Uterus (tissue), 4 donors: ENCODE measurements around the gene DUSP22. TPM values are rescaled to one million over a fixed set of nuclear protein-coding genes. Genes with fewer than 3 reads are reported as not detected.

Experiments used
- DNase-seq, 2 donors: peaks; one replicate each; pipeline ENCODE4 v3.0.0-alpha.2; 2019 to 2020
- H3K27ac ChIP-seq, 2 donors: fragments of 200-600 bp; sonication (generic); 1 replicate in 1 of 2; 2 replicates in 1 of 2; pipeline ENCODE4 v1.5.1; 2016 to 2018
- H3K27me3 ChIP-seq, 2 donors: fragments of 200-600 bp; sonication (generic); one replicate each; pipeline ENCODE4 v1.5.1; 2018 to 2019; ENCODE audit warnings: control low read depth in 1 of 2
- H3K36me3 ChIP-seq, 2 donors: fragments of 200-600 bp; sonication (generic); one replicate each; pipeline ENCODE4 v1.5.1; 2019; ENCODE audit warnings: control low read depth in 1 of 2
- H3K4me1 ChIP-seq, 2 donors: fragments of 200-600 bp; sonication (generic); one replicate each; pipeline ENCODE4 v1.5.1; 2018 to 2019; ENCODE audit warnings: control low read depth in 1 of 2
- H3K4me3 ChIP-seq, 2 donors: fragments of 200-600 bp; sonication (generic); 1 replicate in 1 of 2; 2 replicates in 1 of 2; pipeline ENCODE4 v1.5.1; 2018 to 2019; ENCODE audit warnings: mild to moderate bottlenecking in 1 of 2
- H3K9me3 ChIP-seq, 2 donors: fragments of 200-600 bp; sonication (generic); one replicate each; pipeline ENCODE4 v1.5.1; 2019; ENCODE audit warnings: control low read depth in 1 of 2
- POLR2A ChIP-seq, 2 donors: fragments of 450-650 bp; IDR thresholded peaks; one replicate each; pipeline ENCODE4 v1.6.1; 2016; ENCODE audit warnings: antibody characterized with exemption in 2 of 2, mild to moderate bottlenecking in 1 of 2, moderate library complexity in 1 of 2
- intact Hi-C: fragments of 100-400 bp; cut with DNase I; formaldehyde crosslinking; loops from one replicate; pipeline ENCODE4 v1.15.1; 2023; ENCODE audit warnings: low total_unique reads
- total RNA-seq, 4 donors: library from RNA; depleted of rRNA in 3 of 4; stranded (reverse); fragments of >200 nt in 3 of 4; gene quantifications; one replicate each; pipeline versions ENCODE4 v1.1.0 to v1.2.4, GENCODE V29; 2014 to 2023
- TF ChIP-seq, protein P1 (sequence below), 4 experiments: fragments of 200-600 bp in 2 of 4; fragments of 450-650 bp in 2 of 4; sonication (generic) in 2 of 4; IDR thresholded peaks; one replicate each; pipeline ENCODE4 v1.5.1; 2016 to 2019; ENCODE audit warnings: antibody characterized with exemption in 4 of 4, mild to moderate bottlenecking in 2 of 4, moderate library complexity in 1 of 4
- donor health status: DM: yes; HTN: yes; CAD: no.

The DUSP22 gene
- total RNA-seq, 4 donors from 2014 or later = 22.8 to 78.5 (median 46.0) TPM

DNA sequence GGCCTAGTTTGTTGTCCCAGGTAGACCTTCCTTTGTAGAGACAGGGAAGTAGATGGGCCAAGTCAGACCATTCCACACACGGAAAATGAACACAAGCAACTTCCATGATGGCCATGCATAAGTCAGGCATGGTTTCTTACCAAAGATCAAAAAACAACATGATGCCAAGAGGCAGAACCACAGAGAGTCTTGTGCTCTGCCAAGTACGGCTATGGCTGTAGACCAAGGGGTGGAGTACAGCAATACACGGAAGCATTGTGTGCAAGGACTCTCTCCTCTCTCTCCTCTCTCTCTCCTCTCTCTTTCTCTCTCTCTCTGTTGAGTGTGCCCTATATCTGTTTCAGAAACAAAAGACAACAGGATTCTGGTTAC is 4.8 kb upstream of the DUSP22 start:
- H3K4me1 ChIP-seq = no peaks in the 10 kb centered on the region
- TF ChIP-seq, protein P1, sequence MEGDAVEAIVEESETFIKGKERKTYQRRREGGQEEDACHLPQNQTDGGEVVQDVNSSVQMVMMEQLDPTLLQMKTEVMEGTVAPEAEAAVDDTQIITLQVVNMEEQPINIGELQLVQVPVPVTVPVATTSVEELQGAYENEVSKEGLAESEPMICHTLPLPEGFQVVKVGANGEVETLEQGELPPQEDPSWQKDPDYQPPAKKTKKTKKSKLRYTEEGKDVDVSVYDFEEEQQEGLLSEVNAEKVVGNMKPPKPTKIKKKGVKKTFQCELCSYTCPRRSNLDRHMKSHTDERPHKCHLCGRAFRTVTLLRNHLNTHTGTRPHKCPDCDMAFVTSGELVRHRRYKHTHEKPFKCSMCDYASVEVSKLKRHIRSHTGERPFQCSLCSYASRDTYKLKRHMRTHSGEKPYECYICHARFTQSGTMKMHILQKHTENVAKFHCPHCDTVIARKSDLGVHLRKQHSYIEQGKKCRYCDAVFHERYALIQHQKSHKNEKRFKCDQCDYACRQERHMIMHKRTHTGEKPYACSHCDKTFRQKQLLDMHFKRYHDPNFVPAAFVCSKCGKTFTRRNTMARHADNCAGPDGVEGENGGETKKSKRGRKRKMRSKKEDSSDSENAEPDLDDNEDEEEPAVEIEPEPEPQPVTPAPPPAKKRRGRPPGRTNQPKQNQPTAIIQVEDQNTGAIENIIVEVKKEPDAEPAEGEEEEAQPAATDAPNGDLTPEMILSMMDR (IDR thresholded peaks at IDR 0.05) = no peak
- no peak for TF ChIP-seq POLR2A (IDR thresholded peaks at IDR 0.05)
- no peaks in the 10 kb centered on the region for H3K27me3 ChIP-seq
- H3K9me3 ChIP-seq = no peaks in the 10 kb centered on the region
- H3K4me3 ChIP-seq = no peak overlapping the region
- intact Hi-C loops = no loop called here
- H3K27ac ChIP-seq = no peak overlapping the region
- DNase-seq = no peak
- no peaks in the 10 kb centered on the region for H3K36me3 ChIP-seq

DNA sequence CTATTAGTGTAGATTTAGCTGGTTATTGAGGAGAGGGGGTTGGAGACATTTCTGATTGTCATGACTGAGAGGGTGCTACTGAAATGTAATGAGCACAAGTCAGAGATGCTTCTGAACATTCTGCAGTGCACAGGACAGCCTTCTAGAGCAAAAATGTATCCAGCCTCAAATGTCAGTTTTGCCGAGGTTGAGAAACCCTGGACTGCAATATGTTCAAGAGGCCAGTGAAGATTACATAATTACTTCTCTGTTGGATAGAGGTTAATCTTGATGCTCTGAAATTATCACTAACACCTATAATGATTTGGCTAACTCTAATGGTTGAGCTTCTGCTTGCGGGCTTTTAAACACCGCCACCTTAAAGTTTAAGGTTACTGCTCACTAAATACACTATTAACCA is 3.4 kb upstream of the DUSP22 start:
- no peak for DNase-seq
- intact Hi-C loops = no loop called here
- Histone ChIP-seq H3K9me3 (no peaks in the 10 kb centered on the region), H3K36me3 (no peaks in the 10 kb centered on the region), H3K27ac (no peak overlapping the region), H3K4me3 (no peak overlapping the region), H3K27me3 (no peaks in the 10 kb centered on the region), H3K4me1 (no peaks in the 10 kb centered on the region)
- TF ChIP-seq, protein P1 (IDR thresholded peaks at IDR 0.05) = no peak
- no peak for TF ChIP-seq POLR2A (IDR thresholded peaks at IDR 0.05)

DNA sequence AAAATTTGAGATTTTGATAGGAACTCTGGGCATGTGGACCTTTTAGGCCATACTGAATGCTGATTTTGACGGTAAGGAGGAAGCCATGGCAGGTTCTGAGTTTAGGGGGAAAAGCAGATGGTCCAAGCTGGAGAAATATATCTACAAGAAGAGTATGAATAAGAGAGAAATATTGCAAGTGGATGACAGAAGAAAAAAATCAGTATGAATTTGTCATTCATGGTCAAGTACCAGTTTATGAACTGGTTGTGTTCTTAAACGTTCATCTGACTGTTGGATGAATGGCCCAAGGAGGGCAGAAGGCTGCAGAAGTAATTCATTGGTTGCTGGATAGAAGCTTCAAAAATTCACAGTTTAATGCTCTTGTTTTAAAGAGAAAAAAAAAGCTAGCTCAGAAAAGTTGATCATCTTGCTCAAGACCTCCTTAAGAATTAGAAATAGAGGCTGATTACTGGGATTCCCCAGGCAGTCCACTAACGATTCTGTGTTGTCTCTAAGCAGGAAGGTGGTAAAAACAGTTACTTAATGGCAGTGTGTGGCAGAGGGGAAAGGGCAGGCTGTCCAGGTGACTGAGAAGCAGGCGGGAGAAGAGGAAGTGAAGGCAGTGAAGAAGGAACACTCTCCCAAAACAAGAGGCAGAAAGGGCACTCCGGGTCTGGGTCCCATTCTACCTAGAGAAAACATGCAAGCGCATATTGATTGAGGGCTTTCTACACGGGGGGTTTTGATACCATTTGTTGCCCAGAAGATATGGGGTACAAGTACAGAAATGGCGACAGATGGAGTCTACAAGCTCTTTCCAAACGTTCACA is 2.0 kb upstream of the DUSP22 start:
- H3K27ac ChIP-seq = no peak overlapping the region
- H3K27me3 ChIP-seq = no peaks in the 10 kb centered on the region
- H3K4me1 ChIP-seq = no peaks in the 10 kb centered on the region
- intact Hi-C loops = no loop called here
- no peak overlapping the region for H3K4me3 ChIP-seq
- DNase-seq = no peak
- no peaks in the 10 kb centered on the region for H3K9me3 ChIP-seq
- no peaks in the 10 kb centered on the region for H3K36me3 ChIP-seq
- TF ChIP-seq, protein P1 (IDR thresholded peaks at IDR 0.05) = no peak
- no peak for TF ChIP-seq POLR2A (IDR thresholded peaks at IDR 0.05)

DNA sequence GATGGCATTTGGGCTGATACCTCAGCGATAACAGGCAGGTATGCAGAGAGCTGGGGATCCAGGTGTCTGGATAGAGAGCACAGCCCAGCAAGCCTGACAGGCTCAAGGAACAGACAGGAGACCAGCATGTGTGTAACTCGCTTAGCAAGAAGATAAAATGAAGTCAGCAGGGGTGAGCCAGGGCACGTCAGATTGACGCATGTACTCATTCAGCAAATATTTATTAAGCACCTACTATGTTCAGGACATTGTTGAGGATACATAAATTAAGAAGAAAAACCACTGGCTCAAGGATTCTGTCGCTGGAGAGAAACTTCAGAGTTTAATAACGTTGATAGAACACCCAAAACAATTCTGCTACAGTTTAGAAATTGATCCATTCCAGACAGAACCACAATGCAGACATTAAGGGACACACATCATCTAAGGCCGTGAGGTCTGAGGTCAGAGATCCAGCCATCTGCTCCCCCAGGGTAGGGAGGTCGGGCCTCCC is 1.0 kb upstream of the DUSP22 start:
- Histone ChIP-seq H3K27me3 (no peaks in the 10 kb centered on the region), H3K4me3 (peak overlapping the region; percentile 58 to 60), H3K27ac (peak overlapping the region; percentile 91 to 96), H3K9me3 (no peaks in the 10 kb centered on the region), H3K36me3 (no peaks in the 10 kb centered on the region), H3K4me1 (no peaks in the 10 kb centered on the region)
- intact Hi-C loops = no loop called here
- TF ChIP-seq, protein P1 (IDR thresholded peaks at IDR 0.05) = no peak
- no peak for TF ChIP-seq POLR2A (IDR thresholded peaks at IDR 0.05)
- DNase-seq = no peak

DNA sequence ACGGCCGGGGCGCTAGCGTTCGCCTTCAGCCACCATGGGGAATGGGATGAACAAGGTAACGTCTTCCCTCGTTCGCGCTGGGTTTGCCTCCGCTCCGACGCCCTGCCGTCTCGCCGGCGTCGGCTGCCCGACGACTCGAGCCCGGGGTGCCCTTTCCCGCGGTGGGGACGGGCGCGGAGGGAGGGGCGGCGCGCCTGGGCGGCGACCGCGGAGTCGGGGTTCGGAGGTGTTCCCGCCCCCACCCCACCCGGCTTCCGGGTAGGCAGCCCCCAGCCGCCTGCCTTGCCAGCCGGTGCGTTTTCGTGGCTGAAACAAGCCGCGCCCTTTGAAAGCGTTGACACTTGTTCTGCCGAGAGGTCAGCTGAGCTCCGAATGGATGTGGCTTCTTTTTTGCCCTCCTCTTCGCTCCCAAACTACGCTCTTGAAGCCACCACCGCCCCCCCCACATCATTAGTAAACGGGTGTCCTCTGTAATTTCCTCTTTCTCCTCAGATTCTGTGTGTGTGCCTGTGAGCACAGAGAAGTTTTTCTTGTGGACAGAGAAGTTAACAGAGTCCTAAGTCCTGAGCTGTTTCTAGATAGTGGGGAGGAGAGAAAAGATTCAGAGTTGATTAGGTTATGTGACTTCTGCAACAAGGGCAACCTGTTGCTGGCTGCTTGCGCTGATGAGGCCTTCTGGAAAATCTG is 362 bp downstream of the DUSP22 start:
- no peaks in the 10 kb centered on the region for H3K9me3 ChIP-seq
- H3K4me3 ChIP-seq = peak overlapping the region; percentile 58 to 60
- no peaks in the 10 kb centered on the region for H3K36me3 ChIP-seq
- TF ChIP-seq, protein P1 (IDR thresholded peaks at IDR 0.05) = no peak
- no peak for TF ChIP-seq POLR2A (IDR thresholded peaks at IDR 0.05)
- peak; percentile 55 to 56 for DNase-seq
- no peaks in the 10 kb centered on the region for H3K4me1 ChIP-seq
- intact Hi-C loops = no loop called here
- H3K27ac ChIP-seq = peak overlapping the region; percentile 91 to 96
- H3K27me3 ChIP-seq = no peaks in the 10 kb centered on the region
